ENCODE measurements around the gene SLC26A8.
"Not testable (repeated sequence)": the region's sequence is repeated elsewhere in the genome, so short reads cannot be mapped to it uniquely, and the experiment has no call there.

SLC26A8 gene

DNA sequence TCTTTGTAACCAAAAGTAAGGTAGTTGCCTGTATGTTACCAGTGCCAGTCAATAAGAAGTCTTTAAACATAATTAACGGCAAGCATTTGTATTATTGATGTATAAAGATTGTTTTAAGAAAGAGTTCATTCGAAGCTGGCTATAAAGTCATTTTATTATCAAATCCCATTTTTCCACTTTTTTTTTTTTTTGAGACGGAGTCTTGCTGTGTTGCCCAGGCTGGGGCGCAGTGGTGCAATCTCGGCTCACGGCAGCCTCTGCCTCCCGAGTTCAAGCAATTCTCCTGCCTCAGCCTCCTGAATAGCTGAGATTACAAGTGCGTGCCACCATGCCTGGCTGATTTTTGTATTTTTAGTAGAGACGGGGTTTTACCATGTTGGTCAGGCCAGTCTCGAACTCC is 8.7 kb upstream of the SLC26A8 start:
- not testable (repeated sequence) for H3K9me3 Mint-ChIP-seq

DNA sequence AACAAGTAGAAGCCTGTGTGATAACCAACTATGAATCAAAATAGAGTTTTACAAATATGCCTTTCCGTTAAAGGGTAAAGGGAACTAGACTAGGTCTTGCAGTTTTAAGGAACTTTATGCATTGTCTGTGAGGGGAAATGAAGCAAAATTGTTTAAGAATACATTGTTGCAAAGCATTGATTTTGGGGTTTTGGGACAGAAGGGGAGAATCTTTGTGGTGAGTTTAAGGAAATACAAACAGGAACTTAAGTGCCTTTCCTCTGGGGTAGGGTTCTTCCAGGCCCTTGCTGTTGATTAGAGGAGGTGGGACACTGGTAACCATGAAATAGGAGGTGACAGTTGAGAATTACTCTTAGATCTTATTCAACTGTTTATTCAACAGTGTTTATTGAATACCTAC is 7.8 kb upstream of the SLC26A8 start:
- Mint-ChIP-seq H3K4me1 (peaks cover 71% of the 10 kb centered on the region), H3K4me3 (no peak overlapping the region), H3K9me3 (no peaks in the 10 kb centered on the region), H3K36me3 (peaks cover 6% of the 10 kb centered on the region), H3K27ac (no peak overlapping the region), H3K27me3 (no peaks in the 10 kb centered on the region)

More for the DNA sequence above, 8.7 kb upstream of the SLC26A8 start:
- Mint-ChIP-seq H3K4me1 (peaks cover 77% of the 10 kb centered on the region), H3K27ac (peak overlapping the region; percentile 51), H3K4me3 (peak overlapping the region; percentile 54)
- not testable (repeated sequence) for H3K36me3 Mint-ChIP-seq, H3K27me3 Mint-ChIP-seq

DNA sequence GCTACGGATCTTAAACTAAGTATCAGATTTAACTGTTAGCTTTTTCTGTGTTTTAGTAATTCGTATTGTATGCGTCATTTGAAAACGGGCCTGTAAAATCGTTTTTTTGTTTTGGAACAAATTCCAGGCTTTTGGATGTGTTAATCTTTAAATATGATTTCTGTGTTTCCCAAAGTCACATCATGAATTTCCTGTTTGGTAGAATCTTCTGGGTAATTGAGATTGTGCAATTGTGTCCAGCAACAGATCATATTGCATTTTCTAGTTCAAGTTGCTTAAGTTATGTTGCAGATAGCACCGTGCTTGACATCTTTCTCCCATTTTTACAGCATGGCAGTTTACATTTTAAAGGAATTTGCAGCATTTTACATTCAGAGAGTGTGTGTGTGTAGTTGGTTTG is 5.0 kb upstream of the SLC26A8 start:
- Mint-ChIP-seq H3K9me3 (no peaks in the 10 kb centered on the region), H3K27me3 (peaks cover 9% of the 10 kb centered on the region), H3K4me3 (peak overlapping the region; percentile 93), H3K36me3 (no peaks in the 10 kb centered on the region), H3K4me1 (peaks cover 58% of the 10 kb centered on the region), H3K27ac (peak overlapping the region; percentile 91)

DNA sequence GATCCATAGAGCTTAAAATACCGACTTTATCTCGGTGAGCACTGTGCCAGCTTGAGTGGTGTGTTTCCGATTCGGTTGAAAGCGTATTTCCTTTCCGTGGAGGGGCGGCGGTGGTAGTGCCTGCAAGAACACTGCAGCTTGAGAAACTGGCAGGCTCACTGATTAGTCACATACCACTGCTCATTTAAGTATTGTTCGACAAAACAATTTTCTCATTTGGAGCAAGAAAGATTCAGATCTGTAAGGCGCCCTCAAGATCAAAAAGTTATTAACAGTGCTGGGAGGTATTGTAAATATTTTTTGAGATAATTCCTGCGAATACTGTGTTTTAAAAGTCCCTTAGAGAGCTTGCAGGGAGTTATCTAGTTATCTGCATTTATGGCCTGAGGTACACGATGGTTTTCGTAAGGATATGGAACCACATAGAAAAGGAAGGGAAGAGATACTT is 4.5 kb upstream of the SLC26A8 start:
- peak overlapping the region; percentile 93 for H3K4me3 Mint-ChIP-seq
- no peaks in the 10 kb centered on the region for H3K36me3 Mint-ChIP-seq
- peak overlapping the region; percentile 91 for H3K27ac Mint-ChIP-seq
- H3K27me3 Mint-ChIP-seq = peaks cover 11% of the 10 kb centered on the region
- no peaks in the 10 kb centered on the region for H3K9me3 Mint-ChIP-seq
- H3K4me1 Mint-ChIP-seq = peaks cover 53% of the 10 kb centered on the region

DNA sequence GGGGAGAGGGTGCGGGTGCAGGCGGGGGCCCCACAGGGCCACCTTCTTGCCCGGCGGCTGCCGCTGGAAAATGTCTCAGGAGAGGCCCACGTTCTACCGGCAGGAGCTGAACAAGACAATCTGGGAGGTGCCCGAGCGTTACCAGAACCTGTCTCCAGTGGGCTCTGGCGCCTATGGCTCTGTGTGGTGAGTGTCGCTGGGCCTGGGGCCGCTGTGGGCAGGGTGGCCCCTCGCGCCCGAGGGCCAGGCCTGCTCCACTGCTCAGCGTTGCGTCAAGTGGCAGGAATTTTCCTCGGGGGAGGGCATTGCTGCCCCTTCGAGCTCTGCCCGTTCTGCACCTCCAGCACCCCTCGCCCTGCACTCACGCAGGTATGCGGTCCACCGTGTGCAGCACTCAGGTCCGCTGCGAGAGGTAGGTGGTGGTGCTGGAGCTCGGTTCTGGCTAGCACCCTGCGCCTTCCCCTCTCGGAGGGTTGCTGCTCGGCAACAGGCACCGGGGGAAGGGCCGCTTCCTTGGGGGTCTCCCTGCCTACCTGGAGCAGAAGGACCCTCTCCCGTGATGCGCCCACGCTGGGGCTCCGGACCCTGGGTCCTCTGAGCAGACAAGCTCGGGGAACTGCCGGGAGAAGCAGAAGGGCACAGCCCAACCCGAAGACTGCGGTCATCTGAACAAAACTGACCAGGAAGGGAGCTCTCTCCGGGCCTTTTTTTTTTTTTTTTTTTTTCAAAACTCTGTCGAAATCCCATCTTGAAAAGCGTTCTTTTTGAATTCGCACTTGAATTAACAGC is 3.8 kb upstream of the SLC26A8 start:
- no peaks in the 10 kb centered on the region for H3K9me3 Mint-ChIP-seq
- H3K36me3 Mint-ChIP-seq = no peaks in the 10 kb centered on the region
- H3K27ac Mint-ChIP-seq = peak overlapping the region; percentile 91
- H3K4me3 Mint-ChIP-seq = peak overlapping the region; percentile 93
- peaks cover 15% of the 10 kb centered on the region for H3K27me3 Mint-ChIP-seq
- H3K4me1 Mint-ChIP-seq = peaks cover 50% of the 10 kb centered on the region

DNA sequence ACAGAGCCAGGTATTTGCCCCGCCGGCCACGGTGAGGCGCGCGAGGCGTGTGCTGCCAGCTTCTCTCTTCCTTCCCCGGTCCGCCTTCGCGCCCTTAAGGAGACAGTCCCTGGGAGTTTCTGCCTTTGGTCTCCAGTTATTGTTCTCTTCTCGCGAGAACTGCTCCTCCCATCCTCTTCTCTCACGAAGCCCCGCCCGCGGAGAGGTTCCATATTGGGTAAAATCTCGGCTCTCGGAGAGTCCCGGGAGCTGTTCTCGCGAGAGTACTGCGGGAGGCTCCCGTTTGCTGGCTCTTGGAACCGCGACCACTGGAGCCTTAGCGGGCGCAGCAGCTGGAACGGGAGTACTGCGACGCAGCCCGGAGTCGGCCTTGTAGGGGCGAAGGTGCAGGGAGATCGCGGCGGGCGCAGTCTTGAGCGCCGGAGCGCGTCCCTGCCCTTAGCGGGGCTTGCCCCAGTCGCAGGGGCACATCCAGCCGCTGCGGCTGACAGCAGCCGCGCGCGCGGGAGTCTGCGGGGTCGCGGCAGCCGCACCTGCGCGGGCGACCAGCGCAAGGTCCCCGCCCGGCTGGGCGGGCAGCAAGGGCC is 3.2 kb upstream of the SLC26A8 start, which contains the start of gene MAPK14:
Gene MAPK14 (plus strand): TSS at position 308 of the 587 bp plus-strand sequence. CDS start 350 bp downstream, outside the sequence.
- H3K4me3 Mint-ChIP-seq = peak within 1 kb of the TSS; percentile 94
- H3K9me3 Mint-ChIP-seq = no peaks in the 10 kb centered on the region
- peak within 1 kb of the TSS; percentile 91 for H3K27ac Mint-ChIP-seq
- no peaks in the 10 kb centered on the region for H3K36me3 Mint-ChIP-seq
- peaks cover 15% of the 10 kb centered on the region for H3K27me3 Mint-ChIP-seq
- peaks cover 43% of the 10 kb centered on the region for H3K4me1 Mint-ChIP-seq

DNA sequence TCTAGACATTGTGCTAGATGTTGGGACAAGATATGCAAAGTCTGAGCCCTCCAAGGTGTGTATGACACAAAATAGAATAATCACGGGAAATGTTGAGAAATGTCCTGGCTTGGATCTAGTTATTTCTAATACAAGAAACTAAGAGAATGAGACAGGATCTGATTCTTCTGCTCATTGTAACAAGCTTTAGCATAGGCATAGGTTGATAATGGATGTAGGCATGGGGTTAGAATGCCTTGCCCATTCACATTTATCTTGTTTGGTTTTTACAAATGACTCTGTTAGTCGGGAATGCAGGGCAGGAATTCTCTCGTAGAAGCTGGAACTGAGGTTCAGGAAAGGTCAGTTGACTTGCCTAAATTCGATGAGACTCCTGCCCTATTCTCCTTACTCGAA is 1.5 kb upstream of the SLC26A8 start:
- H3K27ac Mint-ChIP-seq = no peak overlapping the region
- H3K9me3 Mint-ChIP-seq = no peaks in the 10 kb centered on the region
- peaks cover 29% of the 10 kb centered on the region for H3K4me1 Mint-ChIP-seq
- H3K27me3 Mint-ChIP-seq = peaks cover 17% of the 10 kb centered on the region
- no peaks in the 10 kb centered on the region for H3K36me3 Mint-ChIP-seq
- no peak overlapping the region for H3K4me3 Mint-ChIP-seq

DNA sequence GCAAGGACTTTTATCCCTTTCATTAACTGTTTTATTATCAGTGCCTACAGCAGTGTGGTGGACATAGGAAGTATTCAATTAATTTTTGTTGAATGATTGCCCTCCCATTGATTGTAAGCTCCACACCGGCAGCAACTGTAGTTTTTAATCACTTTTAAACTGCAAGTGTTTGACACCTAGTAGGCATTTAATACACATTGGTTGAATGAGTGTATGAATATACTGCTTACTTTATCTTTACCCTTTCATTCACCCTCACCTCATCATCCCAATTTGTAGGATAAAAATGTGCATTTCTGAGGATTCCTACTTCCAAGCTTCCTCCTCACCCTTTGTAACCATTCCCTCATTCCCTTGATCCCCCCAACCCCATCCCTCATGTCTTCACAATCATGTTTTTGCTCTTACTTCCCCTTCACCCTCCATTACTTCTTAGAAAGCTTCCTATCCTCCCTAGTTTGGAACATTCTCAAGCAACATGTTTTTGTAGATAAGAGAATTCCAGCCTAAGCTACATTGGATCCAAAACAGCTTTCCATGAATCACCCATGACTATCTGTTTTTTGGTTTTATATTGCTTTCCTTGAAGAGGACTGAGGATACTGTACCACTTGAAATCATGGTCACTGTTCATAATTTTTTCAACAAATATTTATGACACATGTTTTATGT is 955 bp upstream of the SLC26A8 start:
- peaks cover 17% of the 10 kb centered on the region for H3K27me3 Mint-ChIP-seq
- H3K27ac Mint-ChIP-seq = no peak overlapping the region
- no peaks in the 10 kb centered on the region for H3K36me3 Mint-ChIP-seq
- no peak overlapping the region for H3K4me3 Mint-ChIP-seq
- peaks cover 24% of the 10 kb centered on the region for H3K4me1 Mint-ChIP-seq
- H3K9me3 Mint-ChIP-seq = no peaks in the 10 kb centered on the region

DNA sequence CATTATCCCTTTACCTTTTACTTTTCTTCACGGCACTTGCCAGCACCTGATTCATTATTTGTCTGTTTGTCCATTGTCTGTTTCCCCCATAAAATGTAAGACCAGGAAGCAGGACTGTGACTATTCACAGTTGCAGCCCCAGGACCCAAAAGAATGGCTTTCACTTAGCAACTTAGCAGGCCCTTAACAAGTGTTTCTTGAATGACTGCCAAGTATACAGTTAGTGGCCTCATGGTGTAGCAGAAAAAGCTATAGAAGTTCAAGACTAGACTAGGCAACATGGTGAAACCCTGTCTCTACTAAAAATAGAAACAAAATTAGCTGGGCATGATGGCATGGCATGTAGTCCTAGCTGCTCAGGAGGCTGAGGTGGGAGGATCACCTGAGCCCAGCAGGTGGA is 4.3 kb downstream of the SLC26A8 start:
- no peak overlapping the region for H3K4me3 Mint-ChIP-seq
- H3K9me3 Mint-ChIP-seq = no peaks in the 10 kb centered on the region
- H3K27ac Mint-ChIP-seq = no peak overlapping the region
- peaks cover 4% of the 10 kb centered on the region for H3K4me1 Mint-ChIP-seq
- H3K27me3 Mint-ChIP-seq = peaks cover 14% of the 10 kb centered on the region
- no peaks in the 10 kb centered on the region for H3K36me3 Mint-ChIP-seq

DNA sequence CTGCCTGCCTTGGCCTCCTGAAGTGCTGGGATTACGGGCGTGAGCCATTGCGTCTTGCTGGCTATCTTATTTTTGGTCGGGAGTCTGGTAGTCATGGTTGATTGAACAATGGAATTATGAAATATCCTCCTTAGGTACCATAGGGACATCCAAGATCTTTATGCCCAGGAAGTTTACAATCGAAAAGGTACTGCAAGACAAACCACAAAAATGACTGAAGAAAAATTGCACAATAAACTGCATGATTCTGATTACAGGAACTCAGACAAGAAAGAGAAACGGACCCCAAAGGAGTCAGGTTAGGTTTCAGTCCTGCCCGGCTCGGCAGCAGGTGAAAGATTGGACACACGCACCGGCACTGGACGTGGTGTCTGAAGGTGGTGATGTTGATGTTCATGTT is 5.3 kb downstream of the SLC26A8 start:
- no peak overlapping the region for H3K27ac Mint-ChIP-seq

DNA sequence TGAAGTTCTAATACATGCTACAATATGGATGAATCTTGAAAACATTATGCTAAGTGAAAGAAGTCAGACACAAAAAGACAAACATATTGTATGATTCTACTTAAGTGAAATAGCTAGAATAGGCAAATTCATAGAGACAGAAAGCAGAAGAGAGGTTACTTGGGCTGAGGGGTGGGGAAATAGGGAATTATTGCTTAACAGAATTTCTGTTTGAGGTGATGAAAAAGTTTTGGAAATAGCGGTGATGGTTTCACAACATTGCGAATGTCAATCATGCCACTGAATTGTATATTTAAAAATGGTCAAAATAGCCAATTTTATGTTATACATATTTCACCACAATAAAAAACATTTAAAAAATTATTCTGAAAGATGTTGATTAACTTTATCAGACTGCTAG is 6.1 kb downstream of the SLC26A8 start:
- no peaks in the 10 kb centered on the region for H3K9me3 Mint-ChIP-seq
- no peak overlapping the region for H3K4me3 Mint-ChIP-seq
- H3K4me1 Mint-ChIP-seq = no peaks in the 10 kb centered on the region
- H3K27ac Mint-ChIP-seq = no peak overlapping the region
- H3K27me3 Mint-ChIP-seq = peaks cover 5% of the 10 kb centered on the region
- no peaks in the 10 kb centered on the region for H3K36me3 Mint-ChIP-seq

More for the DNA sequence above, 5.3 kb downstream of the SLC26A8 start:
- Mint-ChIP-seq H3K27me3 (peaks cover 11% of the 10 kb centered on the region), H3K4me1 (peaks cover 4% of the 10 kb centered on the region), H3K9me3 (no peaks in the 10 kb centered on the region), H3K4me3 (no peak overlapping the region), H3K36me3 (no peaks in the 10 kb centered on the region)

DNA sequence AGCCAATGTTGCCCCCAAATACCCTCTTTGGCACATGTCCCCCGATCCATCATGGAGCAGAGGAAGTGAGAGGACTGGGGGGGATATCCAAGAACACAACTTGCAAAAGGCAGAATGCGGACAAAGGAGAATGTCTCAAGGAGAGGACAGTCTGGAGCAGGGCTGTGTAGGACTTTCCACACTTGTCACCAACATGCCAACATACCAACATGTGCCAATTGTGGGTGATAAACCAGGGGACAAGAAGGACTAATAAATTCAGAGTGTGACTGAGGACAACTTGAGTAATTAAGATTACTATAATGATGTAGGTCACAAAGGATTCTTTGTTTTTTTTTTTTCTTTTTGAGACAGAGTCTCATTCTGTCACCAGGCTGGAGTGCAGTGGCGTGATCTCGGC is 8.8 kb downstream of the SLC26A8 start:
- Mint-ChIP-seq H3K4me1 (no peaks in the 10 kb centered on the region), H3K27me3 (peaks cover 3% of the 10 kb centered on the region), H3K36me3 (no peaks in the 10 kb centered on the region), H3K4me3 (no peak overlapping the region), H3K9me3 (no peaks in the 10 kb centered on the region), H3K27ac (no peak overlapping the region)

DNA sequence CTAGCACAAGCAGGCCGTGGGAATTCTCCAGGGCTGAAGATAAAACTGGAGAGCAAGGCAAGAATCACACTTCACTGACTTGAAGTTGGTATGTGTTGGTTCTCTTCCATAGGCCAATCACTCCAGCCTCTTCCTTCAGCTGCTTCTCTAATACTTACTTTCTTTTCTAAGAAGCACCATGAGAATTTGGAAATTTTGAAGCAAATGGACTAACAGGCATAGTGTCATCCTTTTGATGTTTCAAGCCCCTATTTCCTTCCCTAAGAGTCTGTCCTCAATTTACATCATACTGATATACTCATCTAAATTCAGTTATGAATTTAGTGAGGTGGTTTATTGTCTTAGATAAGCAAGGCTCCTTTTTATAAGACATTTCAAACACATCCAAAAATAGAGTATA is 24.0 kb downstream of the SLC26A8 start:
- Mint-ChIP-seq H3K9me3 (no peaks in the 10 kb centered on the region), H3K4me3 (no peak overlapping the region), H3K27me3 (peaks cover 2% of the 10 kb centered on the region), H3K27ac (no peak overlapping the region), H3K36me3 (no peaks in the 10 kb centered on the region), H3K4me1 (no peaks in the 10 kb centered on the region)

DNA sequence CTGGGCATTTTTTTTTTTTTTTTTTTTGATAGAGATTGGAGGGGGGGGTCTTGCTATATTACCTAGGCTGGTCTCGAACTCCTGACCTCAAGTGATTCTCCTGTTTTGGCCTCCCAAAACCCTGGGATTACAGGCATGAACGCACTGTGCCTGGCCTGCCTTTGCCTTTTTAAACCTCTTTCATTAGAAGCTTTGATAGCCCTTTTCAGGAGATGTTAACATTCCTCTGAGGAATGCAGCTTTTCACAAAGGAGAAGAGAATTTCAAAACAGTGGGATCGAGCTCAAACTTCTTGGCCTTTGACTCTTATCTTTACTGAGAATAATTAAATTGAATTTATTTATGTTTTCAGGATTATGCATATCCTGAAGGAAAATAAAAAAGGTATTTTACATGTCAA is 31.3 kb downstream of the SLC26A8 start:
- H3K4me1 Mint-ChIP-seq = no peaks in the 10 kb centered on the region
- H3K36me3 Mint-ChIP-seq = no peaks in the 10 kb centered on the region
- H3K27me3 Mint-ChIP-seq = no peaks in the 10 kb centered on the region

DNA sequence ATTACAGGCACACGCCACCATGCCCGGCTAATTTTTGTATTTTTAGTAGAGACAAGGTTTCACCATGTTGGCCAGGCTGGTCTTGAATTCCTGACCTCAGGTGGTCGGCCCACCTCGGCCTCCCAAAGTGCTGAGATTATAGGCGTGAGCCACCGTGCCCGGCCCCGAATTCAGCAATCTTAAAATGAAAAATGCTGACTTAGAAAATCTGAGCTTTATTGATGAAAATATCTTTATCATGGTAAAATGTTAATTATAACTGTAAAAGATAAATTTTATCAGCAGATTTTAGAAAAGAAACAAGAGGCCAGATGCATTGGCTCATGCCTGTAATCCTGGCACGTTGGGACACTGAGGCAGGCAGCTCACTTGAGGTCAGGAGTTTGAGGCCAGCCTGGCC is 36.4 kb downstream of the SLC26A8 start:
- not testable (repeated sequence) for H3K4me3 Mint-ChIP-seq, H3K27me3 Mint-ChIP-seq, H3K9me3 Mint-ChIP-seq, H3K4me1 Mint-ChIP-seq, H3K27ac Mint-ChIP-seq, H3K36me3 Mint-ChIP-seq

More for the DNA sequence above, 31.3 kb downstream of the SLC26A8 start:
- H3K9me3 Mint-ChIP-seq = no peaks in the 10 kb centered on the region
- H3K4me3 Mint-ChIP-seq = no peak overlapping the region
- no peak overlapping the region for H3K27ac Mint-ChIP-seq

DNA sequence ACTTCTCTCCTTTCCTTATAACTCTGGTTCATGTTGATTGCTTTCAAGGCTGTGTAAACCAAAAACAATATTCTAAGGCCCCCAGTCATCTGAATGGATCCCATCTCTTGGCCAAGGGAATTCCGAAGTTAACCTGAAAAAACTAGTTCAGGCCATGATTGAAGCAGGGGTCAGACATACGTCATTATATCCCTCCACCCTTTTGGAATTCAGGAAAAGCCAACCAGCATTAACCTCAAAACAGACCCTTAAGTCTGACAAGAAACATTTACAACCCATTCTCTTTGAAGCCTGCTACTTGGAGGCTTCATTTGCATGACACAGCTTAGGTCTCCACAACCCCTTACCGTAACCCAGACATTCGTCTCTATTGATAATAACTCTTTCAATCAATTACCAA is 39.7 kb downstream of the SLC26A8 start:
- Mint-ChIP-seq H3K9me3 (no peaks in the 10 kb centered on the region), H3K36me3 (no peaks in the 10 kb centered on the region), H3K4me3 (no peak overlapping the region), H3K4me1 (no peaks in the 10 kb centered on the region), H3K27ac (no peak overlapping the region), H3K27me3 (no peaks in the 10 kb centered on the region)
